ENCODE measurements around the gene AQP10. TPM values are rescaled to one million over a fixed set of nuclear protein-coding genes. Genes with fewer than 3 reads are reported as not detected.

Gene AQP10
- total RNA-seq, 1 donor from 2014 or later, result not detected

DNA sequence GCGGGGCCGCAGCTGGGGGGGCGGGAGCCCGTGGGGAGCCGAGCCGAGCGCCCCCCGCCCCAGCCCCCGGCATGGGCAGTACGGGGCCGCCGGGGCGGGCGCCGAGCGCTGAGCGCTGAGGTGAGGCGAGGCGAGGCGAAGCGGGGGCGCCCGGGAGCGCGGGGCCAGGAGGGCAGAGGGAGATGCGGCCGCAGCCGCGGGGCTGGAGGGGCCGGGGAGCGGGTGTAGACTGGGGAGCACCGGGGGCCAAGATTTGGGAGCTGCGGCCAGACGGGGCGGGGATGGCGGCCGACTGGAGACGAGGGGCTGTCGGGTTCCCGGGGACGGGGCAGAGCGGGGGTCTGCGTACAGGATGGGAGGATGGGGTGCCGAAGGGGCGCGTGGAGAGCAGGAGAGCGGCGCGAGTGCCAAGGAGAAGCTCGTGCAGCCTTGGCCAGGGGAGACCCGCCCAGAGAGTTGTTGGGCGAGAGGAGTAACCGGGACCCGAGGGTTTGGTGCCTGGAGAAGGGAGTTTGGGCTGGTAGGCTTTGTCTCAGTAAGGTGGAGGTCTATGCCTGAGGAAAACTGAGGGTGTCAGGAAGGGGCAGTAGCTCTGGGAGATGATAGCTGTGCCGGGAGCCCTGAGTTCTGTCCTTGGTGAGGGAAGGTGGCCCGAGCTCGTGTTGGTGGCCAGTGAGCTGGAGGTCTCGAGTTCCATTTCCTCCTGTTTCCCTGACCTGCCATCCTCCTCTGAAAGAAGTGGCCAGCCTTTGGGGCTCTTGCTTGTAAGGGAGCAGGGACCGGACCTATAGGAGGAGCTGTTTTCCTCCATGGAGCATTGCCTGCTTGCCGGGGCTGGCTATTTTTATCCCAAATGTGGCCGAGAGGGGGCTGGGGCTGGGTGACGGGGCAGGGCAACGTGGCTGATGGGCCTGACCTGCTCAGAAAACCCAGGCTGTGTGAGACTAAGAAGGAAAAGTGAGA lies 5.0 kb downstream of the AQP10 start:
- Mint-ChIP-seq H3K27ac (ENCODE audit: unreplicated experiment) (peak overlapping the region; percentile 98), H3K4me1 (ENCODE audit: unreplicated experiment) (peaks cover 35% of the 10 kb centered on the region), H3K4me3 (ENCODE audit: unreplicated experiment) (peak overlapping the region; percentile 93), H3K9me3 (ENCODE audit: unreplicated experiment) (no peaks in the 10 kb centered on the region), H3K36me3 (ENCODE audit: unreplicated experiment) (peaks cover 4% of the 10 kb centered on the region), H3K27me3 (ENCODE audit: unreplicated experiment) (peaks cover 20% of the 10 kb centered on the region)
- DNase-seq (ENCODE audit: extremely low spot score, unreplicated experiment), result peak; percentile 95
- TF ChIP-seq, protein P1, sequence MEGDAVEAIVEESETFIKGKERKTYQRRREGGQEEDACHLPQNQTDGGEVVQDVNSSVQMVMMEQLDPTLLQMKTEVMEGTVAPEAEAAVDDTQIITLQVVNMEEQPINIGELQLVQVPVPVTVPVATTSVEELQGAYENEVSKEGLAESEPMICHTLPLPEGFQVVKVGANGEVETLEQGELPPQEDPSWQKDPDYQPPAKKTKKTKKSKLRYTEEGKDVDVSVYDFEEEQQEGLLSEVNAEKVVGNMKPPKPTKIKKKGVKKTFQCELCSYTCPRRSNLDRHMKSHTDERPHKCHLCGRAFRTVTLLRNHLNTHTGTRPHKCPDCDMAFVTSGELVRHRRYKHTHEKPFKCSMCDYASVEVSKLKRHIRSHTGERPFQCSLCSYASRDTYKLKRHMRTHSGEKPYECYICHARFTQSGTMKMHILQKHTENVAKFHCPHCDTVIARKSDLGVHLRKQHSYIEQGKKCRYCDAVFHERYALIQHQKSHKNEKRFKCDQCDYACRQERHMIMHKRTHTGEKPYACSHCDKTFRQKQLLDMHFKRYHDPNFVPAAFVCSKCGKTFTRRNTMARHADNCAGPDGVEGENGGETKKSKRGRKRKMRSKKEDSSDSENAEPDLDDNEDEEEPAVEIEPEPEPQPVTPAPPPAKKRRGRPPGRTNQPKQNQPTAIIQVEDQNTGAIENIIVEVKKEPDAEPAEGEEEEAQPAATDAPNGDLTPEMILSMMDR (IDR thresholded peaks at IDR 0.05), result peak; percentile 72

DNA sequence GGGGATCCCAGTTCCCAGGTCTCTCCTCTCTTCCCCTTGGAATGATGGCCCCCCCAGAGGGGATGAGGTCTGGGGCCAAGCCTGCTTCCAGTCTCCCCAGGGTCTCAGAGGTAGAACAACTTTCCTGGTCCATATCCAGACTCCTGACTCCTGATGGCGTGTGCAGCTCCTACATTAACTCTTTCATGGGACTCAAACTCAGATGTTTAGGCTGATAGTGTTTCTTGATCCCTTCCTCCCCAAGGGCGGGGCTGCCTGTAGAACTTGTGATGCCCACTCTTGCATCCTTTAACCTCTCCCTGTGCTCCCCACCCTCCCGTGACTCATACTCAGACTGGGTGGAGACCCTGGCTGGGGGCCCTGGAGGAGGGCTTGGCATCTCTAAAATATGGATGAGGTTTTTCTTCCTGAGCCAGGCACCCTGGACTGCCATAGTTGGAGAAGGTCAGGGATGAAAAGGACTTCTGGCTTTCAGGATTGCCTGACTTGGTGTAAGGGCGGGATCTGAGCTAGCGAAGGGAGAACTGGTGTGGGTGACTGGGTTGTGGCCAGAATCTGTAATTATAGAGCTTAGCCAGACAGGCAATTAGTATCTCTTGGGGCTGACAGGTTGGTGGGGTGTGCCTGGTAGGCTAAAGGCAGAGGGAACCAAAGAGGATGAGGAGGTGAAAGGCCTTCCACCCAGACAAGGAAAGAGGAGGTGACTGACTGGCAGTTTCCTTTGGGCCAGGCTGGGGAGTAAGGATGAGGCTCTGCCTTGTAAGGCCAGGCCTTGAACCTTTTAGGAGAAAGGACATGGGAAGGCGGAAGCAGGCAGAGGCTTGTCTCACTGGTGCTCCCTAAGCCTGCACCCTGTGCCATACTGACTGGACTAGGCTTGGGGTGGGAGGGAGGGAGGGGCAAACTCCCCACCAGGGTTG lies 5.9 kb downstream of the AQP10 start:
- Mint-ChIP-seq H3K9me3 (ENCODE audit: unreplicated experiment) (no peaks in the 10 kb centered on the region), H3K4me1 (ENCODE audit: unreplicated experiment) (peaks cover 35% of the 10 kb centered on the region), H3K4me3 (ENCODE audit: unreplicated experiment) (peak overlapping the region; percentile 93), H3K27ac (ENCODE audit: unreplicated experiment) (peak overlapping the region; percentile 98), H3K27me3 (ENCODE audit: unreplicated experiment) (peaks cover 11% of the 10 kb centered on the region), H3K36me3 (ENCODE audit: unreplicated experiment) (peaks cover 7% of the 10 kb centered on the region)
- no peak for DNase-seq (ENCODE audit: extremely low spot score, unreplicated experiment)
- TF ChIP-seq, protein P1 (IDR thresholded peaks at IDR 0.05), result peak; percentile 31

DNA sequence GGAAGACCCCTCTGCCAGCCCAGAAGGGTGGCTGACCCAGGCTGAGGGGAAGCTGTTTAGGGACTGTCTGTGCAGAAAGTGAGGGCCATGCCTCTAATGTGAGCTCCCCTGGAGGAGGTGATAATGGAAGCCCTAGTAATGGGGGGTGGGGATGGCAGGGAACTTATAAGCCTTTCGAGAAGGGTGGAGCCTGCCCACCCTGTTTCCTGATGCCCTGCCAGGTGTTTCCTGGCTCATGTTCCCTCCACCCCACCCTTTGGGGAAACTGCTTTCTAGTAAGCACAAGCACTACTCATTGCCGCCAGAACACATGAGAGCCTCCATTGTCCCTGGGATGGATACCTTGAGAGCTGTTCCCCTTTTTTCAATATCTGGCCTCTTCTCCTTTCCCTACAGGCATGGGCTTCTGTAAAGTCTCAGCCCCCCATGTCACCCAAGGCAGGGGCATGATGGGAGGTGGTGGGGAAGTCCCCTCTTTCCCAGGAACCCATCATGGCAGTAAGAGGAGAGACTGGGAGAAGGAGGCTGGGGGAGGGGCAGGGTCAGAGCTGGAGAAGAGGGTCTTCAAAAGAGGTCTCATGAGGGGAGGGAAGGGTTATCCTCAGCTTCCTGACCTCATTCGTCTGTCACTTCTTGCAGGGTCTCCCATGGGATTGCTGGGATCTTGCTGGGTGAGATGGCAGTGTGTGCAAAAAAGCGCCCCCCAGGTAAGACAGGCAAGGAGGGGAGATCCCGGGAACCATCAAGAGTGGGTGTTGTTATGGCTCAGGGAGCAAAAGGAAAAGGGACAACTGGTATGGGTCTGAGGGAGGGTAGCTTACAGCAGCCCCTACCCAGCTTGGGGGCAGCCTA lies 6.8 kb downstream of the AQP10 start:
- Mint-ChIP-seq H3K27me3 (ENCODE audit: unreplicated experiment) (peaks cover 6% of the 10 kb centered on the region), H3K36me3 (ENCODE audit: unreplicated experiment) (peaks cover 16% of the 10 kb centered on the region), H3K9me3 (ENCODE audit: unreplicated experiment) (no peaks in the 10 kb centered on the region), H3K4me3 (ENCODE audit: unreplicated experiment) (peak overlapping the region; percentile 63), H3K4me1 (ENCODE audit: unreplicated experiment) (peaks cover 35% of the 10 kb centered on the region), H3K27ac (ENCODE audit: unreplicated experiment) (peak overlapping the region; percentile 98)
- TF ChIP-seq, protein P1 (IDR thresholded peaks at IDR 0.05), result no peak
- DNase-seq (ENCODE audit: extremely low spot score, unreplicated experiment), result no peak

DNA sequence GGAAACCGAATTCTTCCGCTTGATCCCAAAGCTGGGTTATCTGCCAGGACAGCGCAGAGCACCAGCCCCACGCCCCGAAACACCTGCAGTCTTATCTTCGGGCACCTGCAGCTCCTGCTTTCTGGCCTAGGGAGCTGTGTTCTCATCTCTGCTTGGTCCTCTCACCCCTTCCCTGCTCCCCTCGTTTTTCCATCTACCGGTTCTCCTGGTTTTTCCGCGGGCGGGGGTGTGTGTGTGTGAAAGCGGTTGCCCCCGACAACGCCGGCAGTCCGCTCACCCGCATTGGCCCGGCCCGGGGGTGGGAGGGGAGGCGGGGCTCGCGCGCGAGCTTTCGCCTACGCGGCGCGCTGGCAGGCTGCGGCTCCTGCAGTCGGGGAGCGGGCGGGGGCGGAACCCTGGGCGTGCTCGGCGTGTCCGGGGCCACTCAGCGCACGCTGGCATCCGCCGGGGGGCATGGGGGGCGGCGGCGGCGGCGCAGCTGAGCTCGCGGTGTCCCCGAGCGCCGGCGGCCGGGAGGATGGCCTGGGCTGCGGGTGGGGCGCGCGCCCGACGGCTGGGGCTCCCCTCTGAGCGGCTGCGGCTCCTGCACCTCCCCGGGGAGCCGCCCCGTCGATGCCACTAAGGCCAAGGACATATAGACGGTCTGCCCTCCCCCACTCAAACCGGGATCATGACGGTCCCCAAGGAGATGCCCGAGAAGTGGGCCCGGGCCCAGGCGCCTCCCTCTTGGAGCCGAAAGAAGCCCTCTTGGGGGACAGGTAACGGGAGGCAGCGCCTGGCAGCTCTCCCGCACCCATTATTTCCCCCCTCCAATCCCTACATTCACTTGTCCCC lies 7.6 kb downstream of the AQP10 start:
- TF ChIP-seq, protein P1 (IDR thresholded peaks at IDR 0.05), result no peak
- H3K9me3 Mint-ChIP-seq (ENCODE audit: unreplicated experiment), result no peaks in the 10 kb centered on the region
- H3K27ac Mint-ChIP-seq (ENCODE audit: unreplicated experiment), result peak overlapping the region; percentile 98
- peaks cover 3% of the 10 kb centered on the region for H3K27me3 Mint-ChIP-seq (ENCODE audit: unreplicated experiment)
- DNase-seq (ENCODE audit: extremely low spot score, unreplicated experiment), result peak; percentile 90
- H3K4me1 Mint-ChIP-seq (ENCODE audit: unreplicated experiment), result peaks cover 38% of the 10 kb centered on the region
- H3K4me3 Mint-ChIP-seq (ENCODE audit: unreplicated experiment), result peak overlapping the region; percentile 71
- peaks cover 19% of the 10 kb centered on the region for H3K36me3 Mint-ChIP-seq (ENCODE audit: unreplicated experiment)

Data from osteocyte (in vitro differentiated cells).